ENCODE measurements around the gene PDE12. TPM values are rescaled to one million over a fixed set of nuclear protein-coding genes. Genes with fewer than 3 reads are reported as not detected.
"Not testable (repeated sequence)": the region's sequence is repeated elsewhere in the genome, so short reads cannot be mapped to it uniquely, and the experiment has no call there.

Gene PDE12
- total and polyA plus RNA-seq, 2 of the 13 experiments (the other 11 are each of a cell fraction or from before 2014, with no cell fraction given): 9.0 to 17.8 TPM

- H2AFZ ChIP-seq (ENCODE audit: low read length); H3K79me2 ChIP-seq (ENCODE audit: insufficient read depth, low read length); intact Hi-C loops (cut with micrococcal nuclease; ENCODE audit: unreplicated experiment); H3K4me2 ChIP-seq (ENCODE audit: low read depth, low read length); H3K4me3 ChIP-seq (replicated peaks in 1 of 3; ENCODE audit: insufficient read depth in 1 of 3, low read depth in 2 of 3, low read length in 3 of 3); BruUV-seq (replicated peaks); H3K27me3 ChIP-seq (ENCODE audit: control insufficient read depth in 1 of 2, insufficient read depth in 2 of 2, low read length in 2 of 2); H3K36me3 ChIP-seq (replicated peaks in 1 of 2; ENCODE audit: control insufficient read depth in 1 of 2, insufficient read depth in 2 of 2, low read length in 2 of 2); FAIRE-seq; H3K9ac ChIP-seq (ENCODE audit: insufficient read depth, low read depth, low read length); H4K20me1 ChIP-seq (ENCODE audit: insufficient read depth, low read length); CTCF ChIA-PET (ENCODE audit: low intra/inter-chr PET ratio, low total read pairs); POLR2A ChIA-PET; in situ Hi-C loops (cut with HindIII; ENCODE audit: extremely low pct_ligation_motif_present, low pct_unique_long_range_greater_than_20kb); H3K4me1 ChIP-seq (ENCODE audit: insufficient read depth, low read length); H3K9me3 ChIP-seq (ENCODE audit: low read length); H3K27ac ChIP-seq (ENCODE audit: extremely low read length, insufficient read depth, low read length); ATAC-seq; DNase-seq (ENCODE audit: low spot score): not testable (repeated sequence)
- 96% methylated on average over 5 of the region's 5 CpGs for WGBS (ENCODE audit: low lambda C conversion rate)
Measured at GRCh38 chr3:57611870-57612269, 55.8 kb downstream of the PDE12 start.

- no peaks in the 10 kb centered on the region for H3K79me2 ChIP-seq (ENCODE audit: insufficient read depth, low read length)
- in situ Hi-C loops (cut with HindIII; ENCODE audit: extremely low pct_ligation_motif_present, low pct_unique_long_range_greater_than_20kb) (no loop called here), intact Hi-C loops (cut with micrococcal nuclease; ENCODE audit: unreplicated experiment) (no loop called here)
- H3K27ac ChIP-seq (ENCODE audit: extremely low read length, insufficient read depth, low read length): no peak overlapping the region
- H3K36me3 ChIP-seq (replicated peaks in 1 of 2; ENCODE audit: control insufficient read depth in 1 of 2, insufficient read depth in 2 of 2, low read length in 2 of 2): no peaks in the 10 kb centered on the region
- no peak for FAIRE-seq
- no peak overlapping the region for H3K9ac ChIP-seq (ENCODE audit: insufficient read depth, low read depth, low read length)
- no peak overlapping the region for H3K4me2 ChIP-seq (ENCODE audit: low read depth, low read length)
- BruUV-seq (replicated peaks): no TSS peak
- no peaks in the 10 kb centered on the region for H3K9me3 ChIP-seq (ENCODE audit: low read length)
- H3K27me3 ChIP-seq (ENCODE audit: control insufficient read depth in 1 of 2, insufficient read depth in 2 of 2, low read length in 2 of 2): no peaks in the 10 kb centered on the region
- POLR2A ChIA-PET: interaction anchor here (1.5 kb wide), 1 partner anchor 19 kb away, joined by 5 read pairs; the partner anchor contains the start of gene ARF4
- H2AFZ ChIP-seq (ENCODE audit: low read length): no peak overlapping the region
- CTCF ChIA-PET (ENCODE audit: low intra/inter-chr PET ratio, low total read pairs): no interaction called here
- H3K4me1 ChIP-seq (ENCODE audit: insufficient read depth, low read length): no peaks in the 10 kb centered on the region
- no peak for DNase-seq (ENCODE audit: low spot score)
- ATAC-seq: no peak
- 94% methylated on average over 3 of the region's 3 CpGs for WGBS (ENCODE audit: low lambda C conversion rate)
- H3K4me3 ChIP-seq (replicated peaks in 1 of 3; ENCODE audit: insufficient read depth in 1 of 3, low read depth in 2 of 3, low read length in 3 of 3): no peak overlapping the region
- no peak for TF ChIP-seq FOXC1 (CRISPR knock-in tag; IDR thresholded peaks at IDR 0.05; ENCODE audit: borderline replicate concordance)
- no peak for TF ChIP-seq TAF15 (IDR thresholded peaks at IDR 0.05; ENCODE audit: low read depth, low read length, poor library complexity, severe bottlenecking)
- no peak for TF ChIP-seq TRIM24 (CRISPR knock-in tag; IDR thresholded peaks at IDR 0.05)
- no peak for TF ChIP-seq ZNF562 (CRISPR knock-in tag; IDR thresholded peaks at IDR 0.05; ENCODE audit: borderline replicate concordance)
- no peak for TF ChIP-seq ZMYM4 (CRISPR knock-in tag; IDR thresholded peaks at IDR 0.05)
- no peak for TF ChIP-seq ZFP91 (CRISPR knock-in tag; IDR thresholded peaks at IDR 0.05; ENCODE audit: borderline replicate concordance)
- TF ChIP-seq SRSF9 (IDR thresholded peaks at IDR 0.05; ENCODE audit: borderline replicate concordance, insufficient read depth, low read depth, low read length, poor library complexity, severe bottlenecking): no peak
- TF ChIP-seq ZBTB20 (CRISPR knock-in tag; IDR thresholded peaks at IDR 0.05; ENCODE audit: borderline replicate concordance, low read depth): no peak
- no peak for TF ChIP-seq HNF1B (CRISPR knock-in tag; IDR thresholded peaks at IDR 0.05)
- TF ChIP-seq SPEN (CRISPR knock-in tag; IDR thresholded peaks at IDR 0.05; ENCODE audit: low read depth): no peak
- no peak for TF ChIP-seq TCF12 (IDR thresholded peaks at IDR 0.05)
- no peak for TF ChIP-seq TCF12 (CRISPR knock-in tag; IDR thresholded peaks at IDR 0.05)
- TF ChIP-seq HOXA7 (CRISPR knock-in tag; IDR thresholded peaks at IDR 0.05): no peak
- H4K20me1 ChIP-seq (ENCODE audit: insufficient read depth, low read length): no peaks in the 10 kb centered on the region
Measured at GRCh38 chr3:57616233-57616632, 60.2 kb downstream of the PDE12 start.

Data from HepG2 (cell line).